HG03064 (cell line): ENCODE results near the gene MGAT4C.

Experiments used
- ATAC-seq: cut with Tn5 transposase; IDR thresholded peaks from one replicate; pipeline ENCODE4 v1.9.1; 2021; ENCODE audit warnings: low read depth; ENCODE audit not compliant: unreplicated experiment

MGAT4C gene

GRCh38 chr12:85996280-85996679 lies 259.9 kb downstream of the MGAT4C start:
- no peak for ATAC-seq

GRCh38 chr12:85993746-85994145 lies 262.4 kb downstream of the MGAT4C start:
- ATAC-seq: no peak

GRCh38 chr12:85985996-85986395 lies 270.2 kb downstream of the MGAT4C start:
- ATAC-seq: no peak

GRCh38 chr12:85983601-85984000 lies 272.6 kb downstream of the MGAT4C start:
- no peak for ATAC-seq

DNA sequence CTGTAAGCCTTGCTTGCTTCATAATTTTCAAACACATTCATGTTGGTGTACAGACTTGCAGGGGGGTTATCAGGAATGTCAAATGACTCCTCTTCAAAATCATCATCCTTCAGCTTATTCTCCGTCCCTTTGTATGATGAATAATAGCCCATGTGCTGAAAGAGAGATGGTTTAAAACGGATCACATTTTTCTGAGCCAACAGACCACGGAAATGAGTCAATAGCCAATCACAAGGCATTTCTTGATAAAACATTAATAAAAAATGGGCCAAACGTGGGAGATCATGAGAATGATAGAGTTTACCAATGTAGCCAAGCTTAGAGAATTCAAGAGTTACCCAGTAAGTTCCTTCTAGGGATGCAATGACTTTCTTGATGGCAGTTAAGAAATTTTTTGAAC lies 276.6 kb downstream of the MGAT4C start:
- no peak for ATAC-seq

DNA sequence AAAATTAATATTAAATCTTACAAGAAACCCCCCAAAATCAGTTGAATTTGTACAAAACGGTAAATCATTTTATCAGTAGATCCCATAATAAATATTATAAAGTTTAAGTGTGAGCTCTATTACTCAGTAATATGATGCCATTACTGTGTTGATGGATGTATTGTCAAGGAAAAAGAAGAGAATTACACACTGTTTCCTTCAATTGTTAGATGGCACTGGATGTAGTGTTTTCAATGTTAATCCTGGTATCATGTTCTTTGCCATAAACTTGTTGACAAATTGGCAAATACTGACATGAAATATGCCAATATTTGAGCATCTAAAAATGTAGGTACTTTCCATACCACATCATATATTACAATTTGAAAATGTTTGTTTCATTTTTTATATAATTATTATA lies 280.5 kb downstream of the MGAT4C start:
- ATAC-seq: no peak

DNA sequence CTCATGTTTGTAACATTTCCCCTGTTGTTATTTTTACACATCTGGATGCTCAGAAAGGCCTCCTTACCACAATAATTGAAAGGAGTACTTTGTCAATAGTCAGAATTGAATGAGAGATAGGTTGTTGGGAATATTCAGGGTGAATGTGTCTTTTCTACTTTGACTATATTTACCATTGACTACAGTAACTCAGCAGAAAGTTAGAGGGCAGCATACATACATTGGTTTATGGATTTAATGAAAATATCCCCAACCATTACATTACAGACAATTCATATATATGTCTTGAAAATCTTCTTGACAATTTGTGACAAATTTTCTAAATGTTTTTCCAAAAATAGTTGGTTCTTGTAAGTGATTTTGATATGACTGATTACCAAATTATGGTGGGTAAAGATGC lies 284.4 kb downstream of the MGAT4C start:
- ATAC-seq: no peak

- no peak for ATAC-seq
These were observed 287.6 kb downstream of the MGAT4C start for GRCh38 chr12:85968606-85969005.

DNA sequence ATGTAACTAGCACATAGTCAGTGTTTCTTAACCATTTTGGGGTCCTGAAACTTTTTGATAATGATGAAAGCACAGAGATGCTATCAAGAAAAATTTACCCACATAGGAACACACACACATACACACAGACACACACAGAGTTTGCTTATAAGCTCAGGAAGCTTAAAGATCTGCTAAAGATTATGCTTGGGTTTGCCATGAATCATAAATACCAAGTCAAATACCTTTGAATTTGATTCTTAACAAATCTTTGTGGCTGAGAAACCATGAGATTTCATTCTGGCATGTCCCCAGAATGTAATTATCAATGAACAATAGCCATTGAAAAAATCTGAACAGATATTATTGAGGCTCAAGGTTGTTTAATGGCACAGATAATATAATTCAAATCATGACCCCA lies 292.9 kb downstream of the MGAT4C start:
- no peak for ATAC-seq

DNA sequence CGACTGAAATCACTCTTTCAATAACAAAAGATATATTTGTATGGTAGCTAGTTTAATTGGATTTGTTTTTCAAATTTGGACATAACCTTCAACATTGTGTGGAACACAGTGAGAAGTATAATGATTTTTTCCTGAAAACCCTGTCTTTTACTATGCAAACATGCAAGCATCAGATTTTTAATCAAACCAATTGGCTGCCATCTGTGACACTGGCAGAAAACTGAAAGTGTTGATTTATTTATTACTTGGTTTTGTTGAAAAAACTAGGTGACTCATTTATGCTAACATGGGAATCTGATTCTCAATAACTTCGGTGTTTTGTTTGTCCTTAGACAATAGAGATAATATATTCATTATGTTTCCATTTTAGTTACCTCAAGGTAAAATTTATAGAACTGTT lies 300.1 kb downstream of the MGAT4C start:
- no peak for ATAC-seq

DNA sequence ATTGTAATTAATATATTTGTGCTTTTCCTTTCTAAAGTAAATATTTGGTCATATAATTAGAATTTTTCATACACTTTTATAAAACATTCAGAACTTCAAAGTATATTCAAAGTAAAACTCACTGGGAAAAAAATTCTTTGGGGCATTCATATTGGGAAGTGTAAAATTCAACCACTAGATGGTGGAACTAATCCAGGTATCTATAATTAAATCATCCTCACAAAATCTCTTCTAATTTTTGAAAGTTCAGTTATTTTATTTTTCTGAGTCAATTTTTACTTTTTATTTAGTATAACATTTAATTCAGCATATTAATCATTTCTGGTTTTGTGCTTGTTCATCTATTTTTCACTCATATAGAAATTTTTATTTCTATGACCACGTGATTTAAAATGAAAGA lies 301.1 kb downstream of the MGAT4C start:
- no peak for ATAC-seq

DNA sequence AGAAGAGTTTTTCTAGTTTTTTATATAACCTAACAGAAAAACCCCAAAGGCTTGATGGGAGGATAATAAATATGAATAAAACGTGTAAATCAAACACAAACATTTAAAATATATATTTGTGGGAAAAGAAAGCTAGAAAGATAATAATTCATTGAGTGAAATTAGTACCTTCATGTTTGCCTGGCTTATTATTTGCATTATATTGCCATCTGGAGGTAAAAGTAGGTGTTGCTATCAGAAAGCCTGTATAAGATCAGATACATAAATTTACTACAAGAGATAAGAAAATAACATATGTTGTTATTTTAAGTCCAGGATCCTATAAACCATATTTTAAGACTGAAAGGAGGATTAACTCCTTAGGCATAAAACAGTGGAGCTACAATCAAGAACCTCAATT lies 304.4 kb downstream of the MGAT4C start:
- no peak for ATAC-seq

DNA sequence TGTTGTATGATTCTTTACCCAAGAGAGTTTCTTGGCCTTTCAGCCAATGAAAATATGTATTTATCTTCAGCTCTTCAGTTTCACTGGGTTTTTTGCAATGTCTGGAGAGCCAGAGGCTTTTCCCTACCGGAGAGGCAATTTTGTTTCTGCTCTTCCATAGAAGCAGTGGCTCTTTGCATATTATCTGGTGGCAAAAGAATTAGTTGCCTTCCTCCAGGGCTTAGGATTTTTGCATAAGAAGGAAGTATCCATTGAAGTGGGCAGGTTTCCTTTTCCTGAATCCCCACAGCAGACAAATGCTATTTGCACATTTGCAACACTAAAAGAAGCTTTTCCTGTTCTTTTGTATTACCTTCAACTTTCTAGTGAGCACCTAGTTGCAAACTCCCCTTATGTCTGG lies 306.9 kb downstream of the MGAT4C start:
- ATAC-seq: no peak

GRCh38 chr12:85948340-85948739 lies 307.9 kb downstream of the MGAT4C start:
- no peak for ATAC-seq

DNA sequence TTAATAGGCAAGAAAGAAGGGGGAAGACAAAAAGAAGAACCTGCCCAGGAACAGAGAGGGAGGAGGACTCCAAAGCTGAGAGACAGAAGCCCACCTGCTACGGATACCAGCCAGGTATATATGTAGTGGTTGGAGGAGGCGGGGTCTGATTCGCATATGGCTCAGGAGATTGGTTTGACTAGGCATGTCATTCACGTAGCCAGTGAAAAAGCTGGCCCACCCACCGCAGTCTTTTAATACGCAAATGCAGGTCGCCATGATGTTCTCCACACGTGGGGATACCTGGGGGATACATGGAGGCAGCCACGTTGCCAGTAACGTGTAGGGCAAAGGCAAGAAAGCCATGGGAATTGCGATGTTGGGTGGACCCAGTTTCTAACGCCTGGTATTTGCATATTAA lies 308.9 kb downstream of the MGAT4C start:
- ATAC-seq: no peak

DNA sequence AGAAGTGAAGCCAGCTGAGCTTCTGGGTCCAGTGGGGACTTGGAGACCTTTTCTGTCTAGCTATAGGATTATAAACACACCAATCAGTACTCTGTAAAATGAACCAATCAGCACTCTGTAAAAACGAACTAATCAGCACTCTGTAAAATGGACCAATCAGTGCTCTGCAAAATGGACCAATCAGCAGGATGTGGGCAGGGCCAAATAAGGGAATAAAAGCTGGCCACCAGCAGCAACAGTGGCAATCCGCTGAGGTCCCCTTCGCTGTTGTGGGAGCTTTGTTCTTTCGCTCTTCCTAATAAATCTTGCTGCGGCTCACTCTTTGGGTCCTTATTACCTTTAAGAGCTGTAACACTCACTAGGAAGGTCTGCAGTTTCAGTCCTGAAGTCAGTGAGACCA lies 309.8 kb downstream of the MGAT4C start:
- no peak for ATAC-seq

DNA sequence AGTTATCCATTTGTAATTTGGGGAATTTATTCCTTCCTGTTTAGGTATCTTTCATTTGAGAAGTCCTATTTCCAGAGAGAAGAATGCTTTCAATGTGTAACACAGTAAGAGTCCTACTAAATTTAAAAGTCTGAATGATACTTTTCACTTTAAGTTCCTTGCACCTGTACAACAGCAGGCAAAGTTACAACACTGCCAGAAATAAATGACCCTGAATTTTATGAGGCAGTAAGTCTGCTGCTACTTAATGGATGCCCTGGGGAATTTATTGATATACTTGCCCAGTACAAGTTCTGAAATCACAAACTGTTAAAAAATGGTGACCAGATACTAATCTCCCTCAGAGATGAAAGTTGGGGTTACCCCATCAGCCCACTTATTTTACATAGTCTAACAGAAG lies 329.0 kb downstream of the MGAT4C start:
- no peak for ATAC-seq

DNA sequence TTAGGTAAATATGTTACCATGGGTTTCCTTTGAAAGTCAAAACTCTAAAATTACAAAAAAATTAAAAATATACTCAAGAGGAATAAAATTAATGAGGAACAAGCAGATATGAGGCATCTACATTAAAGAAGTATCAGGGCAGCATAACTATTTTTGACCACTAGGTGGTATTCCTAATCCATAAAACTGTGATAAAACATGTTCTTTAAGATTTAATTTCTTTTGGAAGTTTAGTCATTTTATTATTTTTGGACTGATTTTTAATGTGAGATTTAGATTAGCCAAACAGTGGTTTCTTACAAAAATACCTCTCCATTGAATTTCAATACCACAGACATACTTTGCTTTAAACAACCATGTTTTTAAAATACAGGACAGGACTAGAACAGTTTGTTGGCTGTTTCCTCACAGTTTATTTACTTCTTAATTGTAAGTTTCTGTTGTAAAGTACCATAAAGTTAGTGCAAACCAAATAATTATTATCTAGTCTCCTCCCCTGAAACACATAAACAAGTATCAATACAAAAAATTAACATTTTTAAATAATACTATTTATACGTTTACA lies 332.3 kb downstream of the MGAT4C start:
- ATAC-seq: peak; percentile 67

GRCh38 chr12:85920324-85920947 lies 335.8 kb downstream of the MGAT4C start:
- ATAC-seq: no peak
